OCI-LY1 (cell line): Measurements from ENCODE around the gene PTPRN2.

Experiments
- EZH2 ChIP-seq: fragments of 200-600 bp; sonication (generic), shearing (Covaris generic); IDR thresholded peaks from 2 replicates; pipeline ENCODE4 v1.8.0; 2017; ENCODE audit warnings: borderline replicate concordance, mixed run types, mild to moderate bottlenecking, antibody characterized with exemption, low read length, moderate library complexity, mixed read lengths
- TF ChIP-seq, protein P1 (sequence below): fragments of 200-600 bp; sonication (generic), shearing (Covaris generic); IDR thresholded peaks from 2 replicates; pipeline ENCODE4 v1.5.1; 2017; ENCODE audit warnings: mild to moderate bottlenecking, antibody characterized with exemption, low read length, moderate library complexity, mixed read lengths

DNA sequence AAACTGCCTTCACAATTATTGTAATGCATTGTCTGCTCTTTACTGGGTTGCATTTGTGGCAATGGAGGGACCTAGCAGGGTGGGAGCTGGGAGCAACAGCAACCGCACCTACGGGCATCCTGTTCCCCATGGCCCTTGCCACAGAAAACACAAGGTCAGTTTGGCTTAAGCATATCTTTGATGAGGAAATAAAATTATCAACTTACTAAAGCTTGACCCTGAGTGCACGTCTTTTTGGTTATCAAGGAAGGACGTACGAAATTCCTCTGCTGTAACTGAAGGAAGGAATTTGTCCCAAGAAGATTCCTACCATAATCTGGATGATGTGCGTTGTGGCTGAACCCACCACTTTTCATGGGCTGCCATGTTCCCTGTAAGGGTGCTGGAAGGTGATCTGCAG, 19.9 kb upstream of the PTPRN2 start:
- TF ChIP-seq, protein P1, sequence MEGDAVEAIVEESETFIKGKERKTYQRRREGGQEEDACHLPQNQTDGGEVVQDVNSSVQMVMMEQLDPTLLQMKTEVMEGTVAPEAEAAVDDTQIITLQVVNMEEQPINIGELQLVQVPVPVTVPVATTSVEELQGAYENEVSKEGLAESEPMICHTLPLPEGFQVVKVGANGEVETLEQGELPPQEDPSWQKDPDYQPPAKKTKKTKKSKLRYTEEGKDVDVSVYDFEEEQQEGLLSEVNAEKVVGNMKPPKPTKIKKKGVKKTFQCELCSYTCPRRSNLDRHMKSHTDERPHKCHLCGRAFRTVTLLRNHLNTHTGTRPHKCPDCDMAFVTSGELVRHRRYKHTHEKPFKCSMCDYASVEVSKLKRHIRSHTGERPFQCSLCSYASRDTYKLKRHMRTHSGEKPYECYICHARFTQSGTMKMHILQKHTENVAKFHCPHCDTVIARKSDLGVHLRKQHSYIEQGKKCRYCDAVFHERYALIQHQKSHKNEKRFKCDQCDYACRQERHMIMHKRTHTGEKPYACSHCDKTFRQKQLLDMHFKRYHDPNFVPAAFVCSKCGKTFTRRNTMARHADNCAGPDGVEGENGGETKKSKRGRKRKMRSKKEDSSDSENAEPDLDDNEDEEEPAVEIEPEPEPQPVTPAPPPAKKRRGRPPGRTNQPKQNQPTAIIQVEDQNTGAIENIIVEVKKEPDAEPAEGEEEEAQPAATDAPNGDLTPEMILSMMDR = no peak
- TF ChIP-seq EZH2 = no peak
